CD4-positive, alpha-beta T cell (primary cell): ENCODE results near the gene ZNF319. TPM values are rescaled to one million over a fixed set of nuclear protein-coding genes. Genes with fewer than 3 reads are reported as not detected.
A peak's percentile ranks its signal among the peaks of the same experiment; 100 is the strongest.

ENCODE experiments used
- ATAC-seq: fragments of 200-7000 bp; cut with Tn5 transposase; one replicate; pipeline ENCODE4 v1.10.0; 2022; ENCODE audit warnings: mild to moderate bottlenecking; ENCODE audit not compliant: poor library complexity
- CTCF ChIA-PET: fragments of 350-600 bp; sonication (Branson Sonifier 250); formaldehyde crosslinking; loops from one replicate; lab custom pipeline; 2021; ENCODE audit warnings: antibody characterized with exemption, inconsistent platforms; lab: Charles Lee
- POLR2A ChIA-PET: fragments of 350-600 bp; sonication (Branson Sonifier 250); formaldehyde crosslinking; loops from one replicate; lab custom pipeline; 2021; ENCODE audit warnings: antibody characterized with exemption, inconsistent platforms; lab: Charles Lee
- DNase-seq, 14 experiments: peaks; one replicate each; pipeline ENCODE4 v3.0.0-alpha.2; 2013 to 2020; ENCODE audit warnings: mixed read lengths in 2 of 14
- H3K27ac ChIP-seq, 2 donors: one replicate each; pipeline versions ENCODE4 v1.5.1 to v1.7.0; 2013; ENCODE audit warnings: low read length in 2 of 2, low read depth in 1 of 2, mild to moderate bottlenecking in 1 of 2
- H3K27me3 ChIP-seq, 2 experiments: 1 replicate in 1 of 2; 2 replicates in 1 of 2; pipeline versions ENCODE4 v1.6.1 to v1.7.0; 2013; ENCODE audit warnings: low read length in 2 of 2, control low read depth in 1 of 2, mild to moderate bottlenecking in 1 of 2, moderate library complexity in 1 of 2; ENCODE audit not compliant: insufficient read depth in 2 of 2, control insufficient read depth in 1 of 2
- H3K36me3 ChIP-seq: one replicate; pipeline ENCODE4 v1.6.1; 2013; ENCODE audit warnings: low read length, control low read depth; ENCODE audit not compliant: insufficient read depth
- H3K4me1 ChIP-seq: one replicate; pipeline ENCODE4 v1.6.1; 2013; ENCODE audit warnings: low read length, control low read depth; ENCODE audit not compliant: insufficient read depth
- H3K4me3 ChIP-seq: one replicate; pipeline ENCODE4 v1.5.1; 2013; ENCODE audit warnings: mild to moderate bottlenecking, low read length, moderate library complexity
- H3K9me3 ChIP-seq, 2 experiments: 1 replicate in 1 of 2; 2 replicates in 1 of 2; pipeline versions ENCODE4 v1.6.1 to v1.7.0; 2013; ENCODE audit warnings: low read length in 2 of 2, mild to moderate bottlenecking in 2 of 2, control low read depth in 1 of 2, moderate library complexity in 1 of 2; ENCODE audit not compliant: control insufficient read depth in 1 of 2, insufficient read depth in 1 of 2
- H3K27ac Mint-ChIP-seq: one replicate; pipeline ENCODE4 v1.8.0; 2020; ENCODE audit warnings: mixed read lengths
- H3K27me3 Mint-ChIP-seq: one replicate; pipeline ENCODE4 v1.8.0; 2021; ENCODE audit warnings: mixed read lengths
- H3K36me3 Mint-ChIP-seq: one replicate; pipeline ENCODE4 v1.8.0; 2021; ENCODE audit warnings: low read depth, mixed read lengths
- H3K4me1 Mint-ChIP-seq: one replicate; pipeline ENCODE4 v1.8.0; 2021; ENCODE audit warnings: low read depth, mixed read lengths
- H3K4me3 Mint-ChIP-seq: one replicate; pipeline ENCODE4 v1.8.0; 2020; ENCODE audit warnings: mild to moderate bottlenecking, mixed read lengths
- H3K9me3 Mint-ChIP-seq: one replicate; pipeline ENCODE4 v1.8.0; 2020; ENCODE audit warnings: mixed read lengths
- CTCF ChIP-seq: fragments of 200-600 bp; IDR thresholded peaks from one replicate; pipeline ENCODE4 v1.8.0; 2022; ENCODE audit warnings: antibody characterized with exemption, mild to moderate bottlenecking
- intact Hi-C, 2 experiments: fragments of 100-400 bp; cut with DNase I in 1 of 2; cut with micrococcal nuclease in 1 of 2; formaldehyde crosslinking; loops; one replicate each; pipeline versions ENCODE4 v1.15.1 to v1.9.0; 2023 to 2025; cut with DNase I, micrococcal nuclease
- total RNA-seq, 174 experiments: library from RNA in 2 of 174; stranded (reverse) in 2 of 174; gene quantifications; one replicate each; pipeline ENCODE4 v1.2.3 and lab custom pipeline; 2021 to 2026

Gene ZNF319
- total RNA-seq, 2 experiments from 2014 or later = 11.4 to 12.9 TPM

GRCh38 chr16:58030136-58030840, 29.8 kb upstream of the ZNF319 start:
- TF ChIP-seq CTCF = no peak
- Mint-ChIP-seq H3K27me3 (peaks cover 5% of the 10 kb centered on the region), H3K4me1 (no peaks in the 10 kb centered on the region), H3K4me3 (no peak overlapping the region), H3K36me3 (no peaks in the 10 kb centered on the region), H3K9me3 (no peaks in the 10 kb centered on the region), H3K27ac (no peak overlapping the region)
- DNase-seq (no peak), ATAC-seq (no peak)
- Histone ChIP-seq H3K36me3 (no peaks in the 10 kb centered on the region), H3K4me3 (no peak overlapping the region), H3K27ac (no peak overlapping the region), H3K27me3 (peaks cover 7 to 13% of the 10 kb centered on the region in 2 experiments), H3K4me1 (peaks cover 16% of the 10 kb centered on the region), H3K9me3 (no peaks in the 10 kb centered on the region)
- ChIA-PET CTCF (no interaction called here), POLR2A (no interaction called here)
- intact Hi-C loops = no loop called here

DNA sequence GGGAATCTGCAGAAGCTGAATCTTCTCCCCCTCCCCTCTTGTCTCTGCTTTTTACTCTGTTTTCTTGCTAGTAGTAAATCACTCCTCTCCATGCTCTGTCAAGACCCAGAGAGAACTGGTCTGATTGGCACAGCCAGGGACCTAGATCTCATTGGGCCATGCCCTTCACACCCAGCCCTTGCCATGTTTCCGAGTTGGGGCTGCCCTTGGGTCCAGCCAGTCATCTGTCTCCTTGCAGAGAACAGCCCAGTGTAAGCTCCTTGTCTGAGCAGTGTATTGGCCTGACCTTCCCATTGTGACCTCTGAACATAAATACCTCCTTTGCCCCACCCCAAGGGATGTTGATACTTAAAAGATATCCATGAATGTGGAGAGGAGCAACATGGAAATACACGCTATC, 28.9 kb upstream of the ZNF319 start:
- ChIA-PET CTCF (no interaction called here), POLR2A (no interaction called here)
- Histone ChIP-seq H3K9me3 (no peaks in the 10 kb centered on the region), H3K36me3 (no peaks in the 10 kb centered on the region), H3K27me3 (peaks cover 7 to 13% of the 10 kb centered on the region in 2 experiments), H3K4me3 (no peak overlapping the region), H3K27ac (no peak overlapping the region), H3K4me1 (peaks cover 25% of the 10 kb centered on the region)
- no peak for ATAC-seq
- no peak for TF ChIP-seq CTCF
- Mint-ChIP-seq H3K9me3 (no peaks in the 10 kb centered on the region), H3K4me3 (peak overlapping the region; percentile 68), H3K36me3 (no peaks in the 10 kb centered on the region), H3K27me3 (peaks cover 9% of the 10 kb centered on the region), H3K27ac (no peak overlapping the region), H3K4me1 (peaks cover 8% of the 10 kb centered on the region)
- intact Hi-C loops = loop anchor here in 1 of 2 experiments (5.0 kb wide), 1 partner anchor 93 kb away; no protein-coding TSS in a partner anchor
- DNase-seq = no peak

DNA sequence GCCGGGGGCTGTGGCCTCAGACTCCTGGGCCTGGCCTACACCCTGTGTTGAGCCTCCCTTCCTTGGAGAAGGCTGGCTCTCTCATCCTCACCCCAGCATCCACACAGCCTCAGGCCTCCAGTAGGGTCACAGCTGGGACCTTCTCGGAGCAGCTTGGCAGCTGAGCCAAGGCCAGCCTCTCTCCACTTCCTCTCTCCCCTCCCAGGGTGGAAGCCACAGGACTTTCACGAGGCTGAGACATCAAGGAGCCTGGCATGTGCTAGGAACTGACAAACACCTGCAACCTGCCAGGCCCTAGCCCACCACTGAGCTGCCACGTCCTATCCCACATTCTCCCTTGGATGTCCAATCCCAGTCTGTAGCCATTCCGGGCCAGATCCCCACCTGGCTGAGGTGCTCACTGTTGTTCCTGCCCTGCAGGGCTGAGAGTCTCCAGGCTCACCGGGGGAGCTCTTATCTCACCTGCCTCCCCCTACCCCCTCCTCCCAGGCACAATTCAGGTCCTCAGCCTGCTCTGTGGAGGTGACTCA, 28.1 kb upstream of the ZNF319 start:
- Mint-ChIP-seq H3K27ac (no peak overlapping the region), H3K36me3 (no peaks in the 10 kb centered on the region), H3K4me3 (peak overlapping the region; percentile 68), H3K9me3 (no peaks in the 10 kb centered on the region), H3K4me1 (peaks cover 9% of the 10 kb centered on the region), H3K27me3 (peaks cover 9% of the 10 kb centered on the region)
- Histone ChIP-seq H3K9me3 (no peaks in the 10 kb centered on the region), H3K27me3 (peaks cover 7 to 13% of the 10 kb centered on the region in 2 experiments), H3K36me3 (no peaks in the 10 kb centered on the region), H3K4me3 (no peak overlapping the region), H3K4me1 (peaks cover 29% of the 10 kb centered on the region), H3K27ac (no peak overlapping the region)
- no peak for TF ChIP-seq CTCF
- intact Hi-C loops = loop anchor here in 1 of 2 experiments (5.0 kb wide), 1 partner anchor 94 kb away; no protein-coding TSS in a partner anchor
- ChIA-PET POLR2A (no interaction called here), CTCF (no interaction called here)
- DNase-seq (no peak), ATAC-seq (no peak)
